Measurements from ENCODE around the gene GSDMA.
"Not testable (repeated sequence)": the region's sequence is repeated elsewhere in the genome, so short reads cannot be mapped to it uniquely, and the experiment has no call there.

GSDMA gene

GRCh38 chr17:39996800-39997199 is 34.0 kb downstream of the GSDMA start:
- no peak for DNase-seq (ENCODE audit: low read depth)

GRCh38 chr17:39997543-39997942 is 34.7 kb downstream of the GSDMA start:
- no peak for DNase-seq (ENCODE audit: low read depth)

GRCh38 chr17:39999067-39999466 is 36.3 kb downstream of the GSDMA start:
- no peak for DNase-seq (ENCODE audit: low read depth)

GRCh38 chr17:40000161-40000560 is 37.4 kb downstream of the GSDMA start:
- DNase-seq (ENCODE audit: low read depth) = no peak

- not testable (repeated sequence) for DNase-seq (ENCODE audit: low read depth)
Measured at GRCh38 chr17:40001335-40001734, 38.5 kb downstream of the GSDMA start.

GRCh38 chr17:40004072-40004471 is 41.3 kb downstream of the GSDMA start:
- no peak for DNase-seq (ENCODE audit: low read depth)

GRCh38 chr17:40004712-40005111 is 41.9 kb downstream of the GSDMA start:
- DNase-seq (ENCODE audit: low read depth) = no peak

- no peak for DNase-seq (ENCODE audit: low read depth)
Measured at GRCh38 chr17:40005520-40005919, 42.7 kb downstream of the GSDMA start.

GRCh38 chr17:40010946-40011500 is 48.2 kb downstream of the GSDMA start:
- DNase-seq (ENCODE audit: low read depth) = not testable (repeated sequence)

- DNase-seq (ENCODE audit: low read depth) = not testable (repeated sequence)
Measured at GRCh38 chr17:40012017-40012647, 49.3 kb downstream of the GSDMA start.

GRCh38 chr17:40014375-40014980 is 51.7 kb downstream of the GSDMA start:
- DNase-seq (ENCODE audit: low read depth) = no peak

GRCh38 chr17:40015005-40015997 is 52.5 kb downstream of the GSDMA start, which contains the start of gene CSF3:
CSF3 (plus strand) TSS chr17:40015440; CDS start chr17:40015475, 35 bp downstream.
- no peak for DNase-seq (ENCODE audit: low read depth)

- no peak for DNase-seq (ENCODE audit: low read depth)
Measured at GRCh38 chr17:40015998-40016985, 53.5 kb downstream of the GSDMA start.

- no peak for DNase-seq (ENCODE audit: low read depth)
Measured at GRCh38 chr17:40017422-40018080, 54.7 kb downstream of the GSDMA start.

- no peak for DNase-seq (ENCODE audit: low read depth)
Measured at GRCh38 chr17:40018211-40019121, 55.7 kb downstream of the GSDMA start.

GRCh38 chr17:40019140-40019991 is 56.6 kb downstream of the GSDMA start:
- DNase-seq (ENCODE audit: low read depth) = no peak

GRCh38 chr17:40020146-40020545 is 57.3 kb downstream of the GSDMA start:
- DNase-seq (ENCODE audit: low read depth) = no peak

- no peak for DNase-seq (ENCODE audit: low read depth)
Measured at GRCh38 chr17:40021451-40021971, 58.7 kb downstream of the GSDMA start.

Measured in activated T-cell treated with anti-CD3 and anti-CD28 coated beads for 24 hours (primary cell).